Left kidney (tissue), 2 donors: ENCODE results near the gene CHGA. TPM values are rescaled to one million over a fixed set of nuclear protein-coding genes. Genes with fewer than 3 reads are reported as not detected.

ENCODE experiments used
- DNase-seq: peaks from one replicate; pipeline ENCODE4 v3.0.0-alpha.2; 2013
- polyA plus RNA-seq: library from polyadenylated mRNA; unstranded; fragments of 120-200 nt; gene quantifications from one replicate; pipeline ENCODE4 v1.2.1, GENCODE V29; 2013; ENCODE audit not compliant: insufficient read length

Gene CHGA
- polyA plus RNA-seq, 1 donor, result not detected

GRCh38 chr14:92984082-92984788 lies 61.3 kb downstream of the CHGA start:
- DNase-seq, result no peak

Other genes with a start within 250 kb of the CHGA start
- 124 TPM for gene LGMN, start 174.5 kb upstream of the CHGA start, polyA plus RNA-seq
- 42.7 TPM for gene GOLGA5, start 128.8 kb upstream of the CHGA start, polyA plus RNA-seq
- gene ITPK1, start 192.8 kb downstream of the CHGA start, polyA plus RNA-seq, result 27.1 TPM